GM21786 (cell line): Measurements from ENCODE around the gene CAPN6.

ENCODE experiments used
- ATAC-seq: cut with Tn5 transposase; IDR thresholded peaks from one replicate; pipeline ENCODE4 v1.9.1; 2021; ENCODE audit not compliant: unreplicated experiment

Gene CAPN6, protein sequence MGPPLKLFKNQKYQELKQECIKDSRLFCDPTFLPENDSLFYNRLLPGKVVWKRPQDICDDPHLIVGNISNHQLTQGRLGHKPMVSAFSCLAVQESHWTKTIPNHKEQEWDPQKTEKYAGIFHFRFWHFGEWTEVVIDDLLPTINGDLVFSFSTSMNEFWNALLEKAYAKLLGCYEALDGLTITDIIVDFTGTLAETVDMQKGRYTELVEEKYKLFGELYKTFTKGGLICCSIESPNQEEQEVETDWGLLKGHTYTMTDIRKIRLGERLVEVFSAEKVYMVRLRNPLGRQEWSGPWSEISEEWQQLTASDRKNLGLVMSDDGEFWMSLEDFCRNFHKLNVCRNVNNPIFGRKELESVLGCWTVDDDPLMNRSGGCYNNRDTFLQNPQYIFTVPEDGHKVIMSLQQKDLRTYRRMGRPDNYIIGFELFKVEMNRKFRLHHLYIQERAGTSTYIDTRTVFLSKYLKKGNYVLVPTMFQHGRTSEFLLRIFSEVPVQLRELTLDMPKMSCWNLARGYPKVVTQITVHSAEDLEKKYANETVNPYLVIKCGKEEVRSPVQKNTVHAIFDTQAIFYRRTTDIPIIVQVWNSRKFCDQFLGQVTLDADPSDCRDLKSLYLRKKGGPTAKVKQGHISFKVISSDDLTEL

DNA sequence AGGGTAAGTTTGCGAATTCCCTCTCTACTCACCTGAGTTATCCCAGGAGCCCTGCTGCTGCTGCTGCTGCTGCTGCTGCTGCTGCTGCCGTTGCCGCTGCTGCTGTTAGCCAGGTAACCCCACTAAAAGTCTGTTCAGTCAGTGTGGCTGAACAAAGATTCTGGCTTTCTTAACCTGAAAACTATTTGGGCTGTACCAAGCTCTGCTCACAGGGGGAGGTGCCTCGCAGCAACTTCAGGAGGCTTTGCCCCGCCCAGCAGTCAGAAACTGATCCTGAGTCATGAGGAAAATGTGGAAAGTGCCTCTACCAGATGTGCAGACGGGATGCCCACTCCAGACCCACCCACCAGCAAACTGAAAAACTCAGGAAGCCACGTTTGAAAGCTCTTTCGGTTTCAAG, at the start of gene CAPN6:
TSS of gene CAPN6 (minus strand) at position 145 of the 400 bp plus-strand sequence. CDS start 6,547 bp downstream, outside the sequence.
- ATAC-seq, result no peak

DNA sequence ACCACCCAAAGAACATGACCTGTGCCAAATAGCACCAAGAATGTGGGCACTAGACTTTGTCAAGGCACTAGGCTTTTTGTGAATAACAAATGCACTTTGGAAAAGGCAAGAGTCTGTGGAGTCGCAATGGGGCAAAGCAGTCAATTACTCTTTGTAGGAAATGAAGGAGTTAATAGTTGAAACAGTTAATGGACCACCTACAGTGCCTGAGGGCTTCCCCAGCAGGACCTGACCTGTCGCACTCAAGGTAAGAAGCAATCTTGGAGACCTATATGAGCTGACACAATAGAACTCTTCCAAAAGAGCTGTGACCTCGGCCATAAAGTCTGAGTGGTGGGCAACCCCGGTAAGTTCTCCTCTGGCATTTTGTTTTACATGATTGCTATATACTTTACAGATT, 49.2 kb upstream of the CAPN6 start:
- no peak for ATAC-seq

DNA sequence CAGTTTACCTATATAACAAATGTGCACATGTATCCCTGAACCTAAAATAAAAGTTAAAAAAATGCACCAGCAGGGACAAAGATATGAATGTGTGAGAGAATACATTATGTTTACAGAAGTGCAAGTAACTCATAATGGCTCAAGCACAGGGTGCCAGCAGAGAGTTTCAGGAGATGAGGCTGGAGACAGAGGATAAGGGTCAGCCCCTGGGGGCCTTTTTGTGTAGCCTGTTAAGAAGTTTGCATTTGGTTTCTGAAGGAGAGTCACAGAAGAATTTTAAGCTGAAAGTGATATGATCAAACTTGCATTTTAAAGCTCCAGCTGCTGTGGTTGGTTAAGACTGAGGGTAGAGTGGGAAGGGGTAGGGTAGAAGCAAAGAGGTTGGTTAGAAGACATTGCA, 48.6 kb upstream of the CAPN6 start:
- no peak for ATAC-seq

DNA sequence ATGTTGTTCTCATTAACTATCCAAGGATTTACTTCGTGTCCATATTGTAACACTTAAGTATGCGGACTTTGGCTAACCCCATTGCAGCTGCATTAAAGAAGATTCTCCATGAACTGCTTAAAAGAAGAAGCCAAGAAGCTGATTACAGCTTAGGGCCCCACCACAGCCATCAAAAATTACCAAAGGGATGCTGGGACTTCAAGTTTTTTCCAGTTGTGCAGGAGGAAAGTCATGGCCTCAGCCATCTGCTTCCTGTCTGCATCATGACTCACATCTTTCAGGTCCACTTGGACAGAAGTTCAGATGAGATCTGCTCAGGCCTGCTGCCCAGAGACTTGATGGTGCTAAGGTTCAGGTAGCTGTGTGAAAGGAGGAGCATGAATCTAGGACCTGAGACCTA, 38.8 kb upstream of the CAPN6 start:
- no peak for ATAC-seq

DNA sequence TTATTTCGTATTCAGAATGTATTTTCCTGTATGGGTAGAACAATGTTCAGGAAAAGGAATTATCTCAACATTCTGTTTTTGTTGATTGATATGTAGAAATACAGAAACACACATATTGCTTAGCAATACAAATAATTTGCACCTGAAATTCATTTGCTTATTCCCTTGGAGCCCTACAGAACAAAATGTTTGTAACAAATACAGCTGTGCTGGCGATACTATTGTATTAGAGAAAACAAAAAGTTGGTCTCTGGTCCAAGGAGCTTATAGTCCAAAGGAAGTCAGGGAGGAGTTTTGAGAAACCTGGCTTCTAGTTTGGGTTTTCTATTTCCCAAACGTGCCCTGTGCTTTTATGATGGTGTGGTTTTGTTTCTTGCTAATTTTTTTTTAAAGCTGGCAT, 37.8 kb upstream of the CAPN6 start:
- ATAC-seq, result no peak

DNA sequence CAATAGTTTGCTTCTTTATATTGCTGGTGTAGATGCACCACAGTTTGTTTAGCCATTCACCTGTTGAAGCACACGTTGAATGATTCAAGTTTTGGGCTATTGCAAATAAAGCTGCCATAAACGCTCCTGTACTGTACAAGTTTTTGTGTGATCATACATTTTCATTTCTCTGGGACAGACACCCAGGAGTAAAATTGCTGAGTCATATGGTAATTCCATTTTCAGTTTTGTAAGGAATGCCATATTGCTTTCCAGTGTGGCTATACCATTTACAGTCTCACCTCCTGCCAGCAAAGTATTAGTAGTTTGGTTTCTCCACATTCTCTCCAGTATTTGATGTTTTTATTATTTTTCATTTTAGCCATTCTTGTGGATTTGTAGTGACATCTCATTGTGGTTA, 32.0 kb upstream of the CAPN6 start:
- no peak for ATAC-seq

DNA sequence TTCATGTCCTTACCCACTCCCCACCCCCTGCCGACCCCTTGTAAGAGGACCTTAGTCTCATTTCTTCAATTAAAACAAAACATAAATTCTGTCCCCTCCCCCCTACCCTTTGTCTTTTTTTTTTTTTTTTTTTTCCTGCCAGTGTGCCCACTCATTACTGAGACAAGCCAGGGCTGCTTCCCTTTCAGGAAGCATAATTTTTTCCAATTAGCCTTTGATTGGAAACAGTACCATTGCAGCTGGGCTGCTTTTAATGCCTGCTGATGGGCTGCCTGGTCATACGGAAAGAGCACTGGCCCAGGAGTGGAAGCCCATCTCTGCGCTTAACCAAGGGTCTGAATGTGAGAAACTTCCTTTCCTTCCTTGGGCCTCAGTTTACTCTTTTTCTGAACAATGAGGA, 18.6 kb upstream of the CAPN6 start:
- ATAC-seq, result no peak

DNA sequence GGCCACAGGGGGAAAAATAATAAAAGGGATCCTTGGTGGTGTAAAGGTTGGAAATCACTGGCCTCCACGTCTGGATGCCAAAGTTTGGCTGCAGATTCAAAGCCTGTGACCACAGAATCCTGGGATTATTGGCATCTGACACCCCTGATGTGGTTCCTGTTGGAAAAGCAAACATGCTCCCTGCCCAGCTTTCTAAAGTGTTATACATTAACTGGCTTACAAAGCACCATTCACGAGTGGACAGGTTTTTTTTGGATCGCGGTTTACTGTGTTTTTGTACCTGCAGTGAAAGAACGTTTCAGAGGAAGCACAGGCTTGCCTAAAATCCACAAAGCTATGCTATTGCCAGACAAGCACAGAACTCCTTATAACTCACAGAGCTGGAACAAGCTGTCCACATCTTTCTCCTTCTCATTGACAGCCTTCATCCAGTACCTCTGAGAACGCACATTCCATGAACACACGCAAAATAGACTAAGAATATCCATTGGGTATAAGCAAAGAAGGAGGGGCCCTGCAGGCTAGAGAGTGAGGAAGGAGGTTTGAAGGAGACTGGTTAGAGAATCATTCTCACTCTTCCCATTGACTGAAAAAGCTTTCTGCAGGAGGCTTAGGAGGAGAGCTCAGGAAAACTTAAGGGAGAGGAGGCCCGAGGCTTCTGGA, 14.5 kb upstream of the CAPN6 start:
- no peak for ATAC-seq

DNA sequence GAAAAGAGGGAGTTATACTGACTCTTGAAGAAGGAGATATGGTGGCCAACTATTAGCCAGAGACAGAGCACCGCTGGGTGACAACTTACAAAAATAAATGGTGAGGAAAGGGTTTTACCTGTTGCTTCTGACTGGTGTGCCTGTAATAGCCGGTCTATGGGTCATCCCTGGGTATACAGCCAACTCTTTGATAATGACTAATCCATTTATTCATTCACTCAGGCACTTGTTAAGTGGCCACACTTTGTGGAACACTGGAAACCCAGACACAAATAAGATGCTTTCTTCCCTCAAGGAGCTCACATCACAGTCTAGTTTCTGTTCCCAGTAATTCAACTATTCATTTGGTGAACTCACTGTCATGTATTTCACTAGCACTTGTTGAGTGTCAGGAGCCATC, 13.2 kb upstream of the CAPN6 start:
- no peak for ATAC-seq

DNA sequence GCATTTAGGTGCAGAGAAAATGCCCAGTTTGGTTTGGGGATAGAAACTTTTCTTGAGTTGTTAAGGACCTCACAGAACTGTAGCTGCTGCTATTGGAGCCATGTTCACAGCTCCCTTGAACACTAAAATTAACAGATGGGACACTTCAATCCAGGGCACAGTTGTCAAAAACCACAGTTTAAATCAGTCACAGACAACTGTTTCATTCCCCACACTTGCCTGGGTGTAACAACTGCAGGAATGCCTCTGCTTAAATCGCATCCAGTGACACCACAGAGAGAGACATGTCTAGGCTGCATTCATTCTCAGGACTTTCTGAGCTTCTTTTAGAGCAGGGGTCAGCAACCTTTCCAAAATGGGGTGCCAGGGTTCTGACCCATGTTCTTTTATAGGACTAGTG, 12.7 kb upstream of the CAPN6 start:
- ATAC-seq, result no peak

DNA sequence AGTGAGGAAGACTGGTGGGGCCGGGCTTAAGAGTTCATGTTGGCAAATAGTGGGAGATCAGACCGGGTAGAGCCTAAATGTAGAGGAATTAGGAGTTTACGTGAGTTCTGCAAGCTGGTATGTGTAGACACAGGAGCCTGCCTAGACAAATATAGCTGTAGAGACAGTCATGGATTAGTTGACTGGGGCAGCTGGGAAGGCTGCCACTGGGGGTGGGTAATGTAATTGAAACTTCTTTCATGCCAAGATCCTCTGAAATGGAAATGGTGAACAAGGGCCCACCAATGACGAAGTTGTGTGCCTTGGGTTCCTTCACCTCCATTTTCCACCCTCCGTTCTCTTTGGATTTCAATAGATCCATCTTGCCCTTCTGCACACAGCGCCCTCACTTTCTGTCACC, 11.9 kb upstream of the CAPN6 start:
- no peak for ATAC-seq

DNA sequence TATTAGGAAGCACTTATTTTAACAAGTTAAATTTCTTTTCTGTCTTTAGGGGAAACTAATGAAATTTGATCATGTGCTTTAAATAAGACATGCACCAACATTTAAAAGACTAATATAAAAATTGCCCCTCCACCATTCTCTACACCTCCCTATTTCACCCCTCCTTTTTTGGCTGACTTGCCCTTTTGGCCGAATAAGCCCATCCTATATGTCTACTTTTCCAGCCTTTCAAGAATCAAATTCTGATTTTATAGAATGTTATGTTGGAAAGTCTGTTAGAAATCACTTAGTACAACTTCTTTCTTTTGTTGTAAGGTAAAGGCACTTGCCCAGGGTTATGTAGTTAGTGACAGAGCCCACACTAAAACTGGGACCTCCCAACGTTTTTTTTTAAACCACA, 1.8 kb downstream of the CAPN6 start:
- no peak for ATAC-seq

DNA sequence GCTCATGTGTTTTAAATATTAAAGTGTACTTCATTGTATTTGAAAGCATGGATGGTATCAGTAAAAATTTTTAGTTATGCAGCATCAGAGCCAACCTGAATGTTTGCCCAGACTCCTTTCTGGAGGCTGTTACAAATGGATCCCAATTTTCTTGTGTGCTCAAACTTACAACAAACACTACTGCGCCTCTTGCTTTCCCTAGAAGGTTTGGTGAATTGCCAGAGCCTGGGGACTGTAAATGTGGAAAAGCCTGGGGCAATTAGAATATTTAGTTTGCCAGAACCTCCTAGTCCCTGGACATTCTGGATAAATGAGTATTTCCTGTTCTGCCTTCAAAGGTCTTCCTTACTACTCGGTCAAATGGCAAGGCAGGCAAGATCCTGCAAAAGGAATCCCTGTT, 4.8 kb downstream of the CAPN6 start:
- no peak for ATAC-seq

DNA sequence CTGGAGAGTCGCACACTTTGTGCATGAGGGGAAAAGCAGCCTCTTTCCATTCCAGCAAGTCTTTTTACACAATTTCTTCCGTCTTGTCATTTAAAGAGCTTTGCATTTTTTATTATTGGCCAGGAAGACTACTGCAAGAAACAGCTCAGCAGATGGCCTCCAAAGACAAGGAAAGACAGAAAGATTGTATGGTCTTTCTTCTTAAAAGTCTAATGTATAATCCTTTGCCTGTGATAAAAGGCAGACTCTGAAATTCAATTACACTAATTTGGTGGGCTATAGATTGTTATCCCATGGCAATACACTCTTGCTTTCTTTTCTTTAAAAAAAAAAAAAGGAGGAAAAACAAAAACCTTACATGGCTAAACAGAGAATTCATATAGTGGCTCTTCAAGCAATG, 5.9 kb downstream of the CAPN6 start:
- no peak for ATAC-seq

DNA sequence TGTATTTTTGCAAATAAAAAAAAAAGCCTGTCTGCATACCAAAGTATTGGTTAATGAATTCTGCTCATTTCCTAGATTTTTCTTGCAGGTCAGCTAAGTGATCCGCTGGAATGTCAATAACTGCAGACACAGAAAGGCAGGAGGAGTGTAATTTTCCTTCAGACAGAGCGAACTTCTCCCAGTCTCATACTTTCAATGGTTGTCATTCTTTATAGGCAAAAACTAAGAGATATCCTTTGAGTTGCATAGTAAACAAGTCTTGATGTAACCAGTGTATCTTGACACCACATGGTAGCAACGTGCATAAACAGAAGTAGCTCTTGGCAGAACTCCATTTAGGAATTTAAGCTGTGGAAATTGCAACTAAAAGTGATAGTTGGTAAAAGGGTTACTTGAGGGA, 8.2 kb downstream of the CAPN6 start:
- no peak for ATAC-seq

DNA sequence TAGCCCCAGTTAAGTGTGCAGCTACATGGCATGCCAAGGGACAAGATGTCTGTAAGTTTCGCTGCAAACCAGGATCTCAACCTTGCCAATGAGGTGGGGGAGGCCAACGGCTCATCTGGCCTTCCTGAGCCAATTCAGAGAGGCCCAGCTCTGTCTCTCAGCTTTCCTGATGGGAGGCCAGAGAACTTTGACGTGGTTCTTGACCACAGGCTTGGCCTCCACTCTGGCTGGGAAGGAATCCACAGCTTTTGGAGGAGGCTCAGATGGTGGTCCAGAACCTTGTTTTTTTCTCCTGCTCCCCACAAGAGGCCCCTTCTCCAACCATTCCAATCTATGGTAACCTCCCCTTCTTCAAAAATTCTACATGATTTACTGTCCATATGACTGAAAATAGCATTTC, 9.8 kb downstream of the CAPN6 start:
- ATAC-seq, result no peak

DNA sequence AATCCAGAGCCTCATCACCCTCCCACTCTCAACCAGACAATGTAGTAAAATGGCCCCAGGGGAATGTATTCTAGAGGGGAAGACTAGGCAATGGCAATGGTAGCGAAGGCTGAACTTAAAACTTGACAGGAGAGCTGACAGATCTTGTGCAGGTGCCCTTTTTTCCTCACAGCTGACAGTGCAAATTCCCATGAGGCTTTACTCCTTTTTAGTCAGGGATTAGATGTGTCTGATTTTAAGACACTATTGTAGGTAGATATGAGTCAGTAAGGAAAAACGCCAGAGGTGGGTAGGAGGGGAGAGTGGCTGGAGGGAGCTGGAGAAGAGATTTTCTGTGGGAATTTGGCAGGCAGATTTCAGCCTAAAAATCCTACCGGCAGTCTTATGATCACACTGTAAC, 10.7 kb downstream of the CAPN6 start:
- no peak for ATAC-seq

DNA sequence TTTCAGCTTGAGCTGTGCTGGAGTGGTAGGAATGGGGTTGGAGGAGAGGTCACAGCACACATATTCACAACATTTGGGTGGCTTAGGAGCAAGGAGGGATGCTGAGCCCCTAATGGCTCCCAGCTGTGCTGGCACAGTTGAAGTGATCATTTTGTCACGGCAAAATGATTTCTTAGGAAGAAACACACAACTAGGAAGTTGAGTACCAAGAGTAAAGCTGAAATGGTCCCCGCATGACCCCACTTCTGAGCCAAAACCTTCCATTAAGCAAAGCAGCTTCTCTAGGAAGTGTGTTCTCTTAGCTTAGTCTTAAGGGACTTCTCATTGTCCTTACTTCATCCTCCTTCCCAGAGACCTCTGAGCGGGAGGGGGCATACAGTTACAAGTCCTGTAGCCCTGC, 12.6 kb downstream of the CAPN6 start:
- ATAC-seq, result no peak

DNA sequence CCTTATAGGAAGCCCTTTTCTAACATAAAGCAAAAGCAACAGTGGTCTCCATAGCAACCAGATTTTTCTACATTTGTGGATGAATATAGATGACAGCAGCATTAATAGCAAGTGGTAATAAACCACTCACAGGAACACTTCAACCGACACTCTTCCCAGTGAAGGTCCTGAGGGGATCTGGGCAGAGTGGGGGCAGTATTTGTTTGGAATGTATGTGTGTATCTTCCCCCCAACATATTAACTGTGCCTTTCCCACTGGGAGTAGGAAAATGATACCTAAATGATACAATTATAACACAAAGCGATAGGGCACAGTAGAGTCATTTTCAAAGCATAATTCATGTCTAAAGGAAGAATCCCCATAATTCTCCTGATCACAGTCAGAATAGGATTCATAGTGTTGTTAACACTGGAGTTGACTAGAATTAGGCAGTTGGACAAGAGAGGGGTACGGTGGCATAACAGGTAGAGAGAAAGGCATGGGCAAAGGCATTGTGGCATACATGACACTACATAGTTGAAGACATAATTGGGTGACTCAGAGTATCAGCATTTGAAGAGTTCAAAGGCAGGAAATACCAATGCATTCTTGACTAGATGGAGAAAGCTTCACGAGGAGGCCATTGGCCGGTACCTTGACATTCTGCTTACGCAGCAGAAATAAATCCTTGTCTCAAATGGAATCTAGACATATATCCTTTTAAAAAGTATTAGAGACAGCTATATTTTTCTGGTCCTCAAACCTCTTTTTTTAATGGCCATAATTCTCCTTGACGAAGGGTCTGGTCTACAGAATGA, 15.2 kb downstream of the CAPN6 start:
- ATAC-seq, result no peak

DNA sequence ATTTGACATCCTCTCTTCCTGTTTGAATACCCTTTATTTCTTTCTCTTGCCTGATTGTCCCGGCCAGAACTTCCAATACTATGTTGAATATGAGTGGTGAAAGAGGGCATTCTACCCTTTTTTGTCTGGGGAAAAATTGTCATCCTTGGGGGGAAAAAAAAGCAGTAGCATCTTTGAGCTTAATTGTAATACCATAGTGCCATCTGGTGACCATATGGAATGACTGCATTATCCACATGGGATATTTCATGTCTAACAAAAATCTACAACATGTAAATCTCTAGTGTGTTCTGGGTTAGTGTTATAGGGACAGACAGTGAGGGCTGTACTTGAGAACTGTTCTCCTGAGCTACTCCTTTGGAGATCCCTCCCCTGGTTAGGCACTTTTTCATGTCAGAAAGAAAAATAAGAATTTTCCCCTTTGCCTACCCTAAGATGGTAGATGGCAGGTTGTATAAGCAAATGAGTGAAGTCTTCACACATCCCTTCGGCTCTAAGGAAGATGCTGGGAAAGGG, 26.0 kb downstream of the CAPN6 start:
- ATAC-seq, result no peak

DNA sequence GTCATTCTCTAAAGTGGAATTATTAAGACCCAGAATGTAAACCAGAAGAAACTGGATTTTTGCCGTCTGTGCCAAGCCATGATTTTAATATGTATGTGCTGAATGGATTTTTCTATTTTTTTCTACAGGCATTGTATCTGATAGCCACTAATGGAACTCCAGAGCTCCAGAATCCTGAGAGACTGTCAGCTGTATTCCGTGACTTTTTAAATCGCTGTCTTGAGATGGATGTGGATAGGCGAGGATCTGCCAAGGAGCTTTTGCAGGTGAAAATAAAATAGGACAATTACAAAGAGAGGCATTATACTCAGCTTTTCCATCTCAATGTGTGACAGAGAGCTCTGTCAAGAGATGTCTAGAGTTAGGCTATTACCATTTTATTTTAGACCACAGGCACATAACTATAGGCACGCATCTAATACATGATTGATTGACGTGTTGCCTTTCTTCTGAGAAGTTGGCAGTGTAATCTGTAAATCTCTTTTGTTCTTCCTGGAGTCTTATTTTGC, 53.9 kb downstream of the CAPN6 start:
- ATAC-seq, result no peak
